Ecto neural progenitor cell (in vitro differentiated cells): ENCODE data around the gene COPB1.

Experiments
- DNase-seq: peaks from one replicate; pipeline ENCODE4 v3.0.0-alpha.2; 2018; ENCODE audit warnings: low spot score

The COPB1 gene

GRCh38 chr11:14503023-14503422 lies 3.4 kb upstream of the COPB1 start:
- no peak for DNase-seq

- DNase-seq, result no peak
These were observed 2.4 kb upstream of the COPB1 start for GRCh38 chr11:14502039-14502438.

- no peak for DNase-seq
These were observed 605 bp upstream of the COPB1 start for GRCh38 chr11:14500181-14500651.

- DNase-seq, result no peak
These were observed 442 bp downstream of the COPB1 start for GRCh38 chr11:14499178-14499559.

GRCh38 chr11:14480716-14481115 lies 18.9 kb downstream of the COPB1 start:
- no peak for DNase-seq

GRCh38 chr11:14471127-14471526 lies 28.5 kb downstream of the COPB1 start:
- DNase-seq, result no peak

GRCh38 chr11:14463623-14464022 lies 36.0 kb downstream of the COPB1 start:
- DNase-seq, result no peak

- DNase-seq, result no peak
These were observed 39.5 kb downstream of the COPB1 start for GRCh38 chr11:14460147-14460546.

GRCh38 chr11:14458377-14458776 lies 41.2 kb downstream of the COPB1 start:
- no peak for DNase-seq

- DNase-seq, result no peak
These were observed 43.8 kb downstream of the COPB1 start for GRCh38 chr11:14455648-14456430.

GRCh38 chr11:14454861-14455632 lies 44.6 kb downstream of the COPB1 start:
- DNase-seq, result no peak

GRCh38 chr11:14451825-14452224 lies 47.8 kb downstream of the COPB1 start:
- no peak for DNase-seq

- no peak for DNase-seq
These were observed 50.3 kb downstream of the COPB1 start for GRCh38 chr11:14449302-14449714.

GRCh38 chr11:14448240-14448639 lies 51.4 kb downstream of the COPB1 start:
- no peak for DNase-seq

GRCh38 chr11:14446701-14447169 lies 52.9 kb downstream of the COPB1 start:
- DNase-seq, result no peak

GRCh38 chr11:14445542-14446530 lies 53.8 kb downstream of the COPB1 start:
- no peak for DNase-seq

- DNase-seq, result no peak
These were observed 55.0 kb downstream of the COPB1 start for GRCh38 chr11:14444441-14445189.

- DNase-seq, result no peak
These were observed 56.0 kb downstream of the COPB1 start for GRCh38 chr11:14443638-14444037.

GRCh38 chr11:14435717-14436512 lies 63.7 kb downstream of the COPB1 start:
- no peak for DNase-seq

- DNase-seq, result no peak
These were observed 74.0 kb downstream of the COPB1 start for GRCh38 chr11:14425621-14426020.
